Gastrocnemius medialis (tissue), 4 donors: ENCODE data around the gene SUGCT. TPM values are rescaled to one million over a fixed set of nuclear protein-coding genes. Genes with fewer than 3 reads are reported as not detected.

Source experiments
- ATAC-seq, 2 donors: fragments of 150-250 bp; one replicate each; pipeline ENCODE4 v1.9.1; 2016
- DNase-seq, 2 donors: peaks; one replicate each; pipeline ENCODE4 v3.0.0-alpha.2; 2019
- H3K27ac ChIP-seq, 4 donors: fragments of 200-600 bp; sonication (generic); 1 replicate in 1 of 4; 2 replicates in 3 of 4; pipeline ENCODE4 v1.5.1; 2016 to 2018; ENCODE audit warnings: mild to moderate bottlenecking in 2 of 4, moderate library complexity in 1 of 4
- H3K27me3 ChIP-seq, 3 donors: fragments of 200-600 bp; sonication (generic) in 2 of 3; 1 replicate in 1 of 3; 2 replicates in 2 of 3; pipeline versions ENCODE4 v1.5.1 to v1.6.0; 2016 to 2019; ENCODE audit warnings: mild to moderate bottlenecking in 1 of 3, moderate library complexity in 1 of 3
- H3K36me3 ChIP-seq, 2 donors: fragments of 200-600 bp; sonication (generic) in 1 of 2; one replicate each; pipeline ENCODE4 v1.5.1; 2017 to 2018
- H3K4me1 ChIP-seq, 2 donors: fragments of 200-600 bp; sonication (generic) in 1 of 2; one replicate each; pipeline ENCODE4 v1.5.1; 2016 to 2017; ENCODE audit warnings: mild to moderate bottlenecking in 2 of 2
- H3K4me3 ChIP-seq, 4 donors: fragments of 200-600 bp; sonication (generic) in 3 of 4; 1 replicate in 1 of 4; 2 replicates in 3 of 4; pipeline ENCODE4 v1.5.1; 2016 to 2019; ENCODE audit warnings: mild to moderate bottlenecking in 2 of 4
- H3K9me3 ChIP-seq, 3 donors: fragments of 200-600 bp; sonication (generic) in 2 of 3; 1 replicate in 1 of 3; 2 replicates in 2 of 3; pipeline ENCODE4 v1.5.1; 2016 to 2019
- CTCF ChIP-seq, 5 experiments: fragments of 450-650 bp in 3 of 5; fragments of 200-600 bp in 2 of 5; sonication (generic) in 2 of 5; IDR thresholded peaks in 4 of 5; conservative IDR thresholded peaks in 1 of 5; 1 replicate in 4 of 5; 2 replicates in 1 of 5; pipeline ENCODE4 v1.5.1; 2016 to 2019; ENCODE audit warnings: antibody characterized with exemption in 5 of 5, mild to moderate bottlenecking in 3 of 5, moderate library complexity in 3 of 5
- POLR2A ChIP-seq, 2 donors: fragments of 450-650 bp; IDR thresholded peaks; one replicate each; pipeline ENCODE4 v1.6.1; 2017; ENCODE audit warnings: antibody characterized with exemption in 2 of 2, mild to moderate bottlenecking in 2 of 2, moderate library complexity in 2 of 2
- in situ Hi-C, 4 donors: fragments of 200-750 bp; cut with MboI; loops; one replicate each; pipeline versions ENCODE4 v1.15.0 to v1.8.0; 2017; ENCODE audit warnings: low sequenced_read_pairs in 4 of 4
- intact Hi-C: fragments of 100-400 bp; cut with DNase I; formaldehyde crosslinking; loops from one replicate; pipeline ENCODE4 v1.15.1; 2023; ENCODE audit warnings: low total_unique reads
- total RNA-seq, 4 donors: library from RNA; depleted of rRNA; stranded (reverse); fragments of >200 nt; gene quantifications; one replicate each; pipeline versions ENCODE4 v1.1.0 to v1.2.3, GENCODE V29; 2016

Gene SUGCT
- total RNA-seq, 4 donors from 2014 or later, result 2.3 to 3.5 (median 2.9) TPM

- in situ Hi-C loops (no loop called here), intact Hi-C loops (no loop called here)
- Histone ChIP-seq H3K27me3 (no peaks in the 10 kb centered on the region), H3K4me1 (no peaks in the 10 kb centered on the region), H3K36me3 (no peaks in the 10 kb centered on the region), H3K9me3 (no peaks in the 10 kb centered on the region), H3K4me3 (no peak overlapping the region), H3K27ac (no peak overlapping the region)
- DNase-seq (no peak), ATAC-seq (no peak)
- TF ChIP-seq POLR2A (IDR thresholded peaks at IDR 0.05), result no peak
- TF ChIP-seq CTCF (IDR thresholded peaks at IDR 0.05 in 4 of 5, conservative IDR thresholded peaks at IDR 0.05 in 1 of 5), result no peak
These were observed 164.3 kb downstream of the SUGCT start for GRCh38 chr7:40299097-40299496.

- Histone ChIP-seq H3K4me3 (no peak overlapping the region), H3K27me3 (no peaks in the 10 kb centered on the region), H3K4me1 (no peaks in the 10 kb centered on the region), H3K36me3 (no peaks in the 10 kb centered on the region), H3K27ac (no peak overlapping the region), H3K9me3 (no peaks in the 10 kb centered on the region)
- intact Hi-C loops, result no loop called here
- no peak for DNase-seq
- in situ Hi-C loops, result loop anchor here in 1 of 4 donors (25.0 kb wide), 1 partner anchor 1437 kb away; no protein-coding TSS in a partner anchor
- no peak for ATAC-seq
- TF ChIP-seq POLR2A (IDR thresholded peaks at IDR 0.05) (no peak), CTCF (IDR thresholded peaks at IDR 0.05 in 4 of 5, conservative IDR thresholded peaks at IDR 0.05 in 1 of 5) (no peak)
These were observed 165.4 kb downstream of the SUGCT start for GRCh38 chr7:40300146-40300670.

- Histone ChIP-seq H3K4me1 (no peaks in the 10 kb centered on the region), H3K27ac (no peak overlapping the region), H3K27me3 (no peaks in the 10 kb centered on the region), H3K9me3 (no peaks in the 10 kb centered on the region), H3K4me3 (no peak overlapping the region), H3K36me3 (no peaks in the 10 kb centered on the region)
- ATAC-seq, result no peak
- no peak for DNase-seq
- in situ Hi-C loops (loop anchor here in 1 of 4 donors (25.0 kb wide), 1 partner anchor 1436 kb away; no protein-coding TSS in a partner anchor), intact Hi-C loops (no loop called here)
- no peak for TF ChIP-seq CTCF (IDR thresholded peaks at IDR 0.05 in 4 of 5, conservative IDR thresholded peaks at IDR 0.05 in 1 of 5)
- no peak for TF ChIP-seq POLR2A (IDR thresholded peaks at IDR 0.05)
These were observed 166.8 kb downstream of the SUGCT start for GRCh38 chr7:40301486-40302068.

- Histone ChIP-seq H3K4me1 (no peaks in the 10 kb centered on the region), H3K27me3 (no peaks in the 10 kb centered on the region), H3K4me3 (no peak overlapping the region), H3K27ac (no peak overlapping the region), H3K9me3 (no peaks in the 10 kb centered on the region), H3K36me3 (no peaks in the 10 kb centered on the region)
- intact Hi-C loops (no loop called here), in situ Hi-C loops (loop anchor here in 1 of 4 donors (25.0 kb wide), 1 partner anchor 1433 kb away; no protein-coding TSS in a partner anchor)
- DNase-seq, result no peak
- no peak for ATAC-seq
- TF ChIP-seq POLR2A (IDR thresholded peaks at IDR 0.05) (no peak), CTCF (IDR thresholded peaks at IDR 0.05 in 4 of 5, conservative IDR thresholded peaks at IDR 0.05 in 1 of 5) (no peak)
These were observed 169.2 kb downstream of the SUGCT start for GRCh38 chr7:40303996-40304395.
